HL-60 (cell line): ENCODE measurements around the gene ABI3BP.

Source experiments
- DNase-seq, 2 experiments: peaks; one replicate each; pipeline ENCODE4 v3.0.0-alpha.2; 2010 to 2020; ENCODE audit warnings: low read depth in 1 of 2, low spot score in 1 of 2
- H3K27ac ChIP-seq: fragments of 250-450 bp; sonication (Bioruptor Pico); replicated peaks from 2 replicates; pipeline ENCODE4 v1.5.1; 2020; ENCODE audit warnings: mild to moderate bottlenecking, moderate library complexity
- H3K27me3 ChIP-seq: fragments of 250-450 bp; sonication (Bioruptor Pico); 2 replicates; pipeline ENCODE4 v1.5.1; 2021; ENCODE audit warnings: mild to moderate bottlenecking, moderate library complexity; ENCODE audit not compliant: insufficient read depth, poor library complexity, severe bottlenecking
- H3K4me3 ChIP-seq: replicated peaks from 2 replicates; pipeline ENCODE4 v1.5.1; 2011; ENCODE audit warnings: mild to moderate bottlenecking, control low read depth, low read length; ENCODE audit not compliant: insufficient read depth
- GABPA ChIP-seq: IDR thresholded peaks from 2 replicates; pipeline ENCODE4 v1.6.1; 2012; ENCODE audit warnings: low read depth
- POLR2AphosphoS5 ChIP-seq: IDR thresholded peaks from 2 replicates; pipeline ENCODE4 v1.6.1; 2012; ENCODE audit warnings: low read depth
- SPI1 ChIP-seq: IDR thresholded peaks from 2 replicates; pipeline ENCODE4 v1.6.1; 2012; ENCODE audit warnings: low read depth, mild to moderate bottlenecking, borderline replicate concordance
- TF ChIP-seq, protein P1 (sequence below): IDR thresholded peaks from one replicate; pipeline ENCODE4 v1.5.1; 2011; ENCODE audit warnings: low read length, control low read depth, inconsistent platforms; ENCODE audit not compliant: insufficient read depth
- TF ChIP-seq, protein P2 (sequence below): IDR thresholded peaks from 2 replicates; pipeline ENCODE4 v1.6.1; 2012; ENCODE audit warnings: low read depth; ENCODE audit not compliant: insufficient replicate concordance

The ABI3BP gene

DNA sequence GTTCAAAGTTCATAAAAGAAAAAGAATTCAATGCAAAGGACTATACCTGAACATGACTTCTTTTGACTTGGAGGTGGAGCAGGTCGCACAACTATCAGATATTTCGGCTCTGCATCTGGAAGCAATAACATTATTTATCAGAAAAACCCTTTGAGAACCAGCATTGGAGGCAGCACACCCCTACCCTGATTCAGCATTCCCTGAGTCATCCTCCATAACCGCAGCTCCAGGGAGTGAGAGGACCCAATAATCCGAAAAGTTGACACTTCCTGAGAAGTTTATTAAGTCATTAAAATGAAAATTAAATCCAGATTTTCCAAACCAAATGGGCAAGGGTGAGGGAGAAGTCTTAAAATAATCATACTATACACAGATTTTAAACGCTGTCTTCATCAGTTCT is 90.6 kb downstream of the ABI3BP start:
- TF ChIP-seq POLR2AphosphoS5 (no peak), SPI1 (no peak)
- TF ChIP-seq, protein P1, sequence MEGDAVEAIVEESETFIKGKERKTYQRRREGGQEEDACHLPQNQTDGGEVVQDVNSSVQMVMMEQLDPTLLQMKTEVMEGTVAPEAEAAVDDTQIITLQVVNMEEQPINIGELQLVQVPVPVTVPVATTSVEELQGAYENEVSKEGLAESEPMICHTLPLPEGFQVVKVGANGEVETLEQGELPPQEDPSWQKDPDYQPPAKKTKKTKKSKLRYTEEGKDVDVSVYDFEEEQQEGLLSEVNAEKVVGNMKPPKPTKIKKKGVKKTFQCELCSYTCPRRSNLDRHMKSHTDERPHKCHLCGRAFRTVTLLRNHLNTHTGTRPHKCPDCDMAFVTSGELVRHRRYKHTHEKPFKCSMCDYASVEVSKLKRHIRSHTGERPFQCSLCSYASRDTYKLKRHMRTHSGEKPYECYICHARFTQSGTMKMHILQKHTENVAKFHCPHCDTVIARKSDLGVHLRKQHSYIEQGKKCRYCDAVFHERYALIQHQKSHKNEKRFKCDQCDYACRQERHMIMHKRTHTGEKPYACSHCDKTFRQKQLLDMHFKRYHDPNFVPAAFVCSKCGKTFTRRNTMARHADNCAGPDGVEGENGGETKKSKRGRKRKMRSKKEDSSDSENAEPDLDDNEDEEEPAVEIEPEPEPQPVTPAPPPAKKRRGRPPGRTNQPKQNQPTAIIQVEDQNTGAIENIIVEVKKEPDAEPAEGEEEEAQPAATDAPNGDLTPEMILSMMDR, result no peak
- no peak overlapping the region for H3K27ac ChIP-seq
- no peak overlapping the region for H3K4me3 ChIP-seq

DNA sequence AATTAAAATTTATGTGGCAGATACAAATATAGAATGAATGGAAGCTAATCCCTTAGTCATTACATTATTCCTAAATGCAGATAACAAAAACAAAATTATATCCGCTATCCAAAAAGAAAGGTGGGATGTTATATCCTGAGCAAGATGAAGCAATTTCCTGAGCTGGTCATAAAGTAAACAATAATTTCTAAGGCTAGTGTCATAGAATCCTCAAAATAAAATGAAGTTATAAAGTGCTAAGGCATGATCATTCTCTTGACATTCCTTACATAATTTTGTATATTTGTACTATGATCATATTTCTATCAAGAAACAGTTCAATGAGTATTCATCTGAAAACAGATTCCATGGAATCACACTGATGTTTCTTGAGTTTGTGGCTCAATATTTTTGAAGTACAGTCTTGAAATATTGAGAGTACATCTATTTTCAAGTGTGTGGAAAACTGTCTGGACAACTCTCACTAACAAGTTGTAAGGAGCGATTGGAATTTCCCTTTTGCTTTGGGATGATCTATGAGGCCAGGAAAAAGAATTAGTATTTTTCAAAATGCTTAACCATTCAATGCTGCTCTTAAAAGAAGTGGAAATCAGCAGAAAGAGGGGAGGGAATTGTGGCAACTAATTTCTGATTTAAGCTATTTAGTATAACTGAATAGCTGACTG is 92.4 kb downstream of the ABI3BP start:
- Histone ChIP-seq H3K27me3 (no peaks in the 10 kb centered on the region), H3K4me3 (no peak overlapping the region), H3K27ac (no peak overlapping the region)
- no peak for DNase-seq
- TF ChIP-seq, protein P1, result no peak
- TF ChIP-seq GABPA, result no peak

More for the DNA sequence above, 90.6 kb downstream of the ABI3BP start:
- no peaks in the 10 kb centered on the region for H3K27me3 ChIP-seq
- no peak for DNase-seq

DNA sequence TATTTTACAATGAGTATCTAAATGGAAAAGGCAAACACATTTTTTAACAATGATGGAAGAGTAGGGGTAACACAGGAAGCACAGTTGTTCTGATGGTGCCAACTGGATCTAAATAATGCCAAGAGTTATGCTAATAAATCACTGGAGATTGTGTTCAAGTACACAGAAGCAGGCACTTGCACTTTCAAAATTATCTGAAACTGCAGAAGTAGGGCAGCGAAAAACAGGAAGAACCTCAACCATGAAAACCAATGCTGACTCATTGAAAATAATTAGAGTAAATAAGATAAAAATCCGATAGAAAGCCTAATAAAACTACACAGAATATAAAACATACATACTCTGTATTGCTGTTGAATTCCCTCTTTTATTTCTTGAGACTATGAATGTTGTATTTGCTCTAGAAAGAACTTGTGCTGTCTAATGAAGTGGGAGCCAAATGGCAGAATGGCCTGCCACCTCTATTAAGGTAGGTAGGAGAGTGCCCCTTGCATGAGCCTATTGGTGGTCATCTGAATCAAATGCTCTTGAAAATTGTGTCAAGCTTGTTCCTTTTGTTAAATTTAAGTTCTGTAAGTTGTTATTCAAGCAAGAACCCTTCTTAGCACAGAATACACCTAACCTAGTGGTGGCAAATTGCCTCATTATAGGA is 93.7 kb downstream of the ABI3BP start:
- no peak overlapping the region for H3K4me3 ChIP-seq
- TF ChIP-seq SPI1 (no peak), POLR2AphosphoS5 (no peak), GABPA (no peak)
- TF ChIP-seq, protein P2, sequence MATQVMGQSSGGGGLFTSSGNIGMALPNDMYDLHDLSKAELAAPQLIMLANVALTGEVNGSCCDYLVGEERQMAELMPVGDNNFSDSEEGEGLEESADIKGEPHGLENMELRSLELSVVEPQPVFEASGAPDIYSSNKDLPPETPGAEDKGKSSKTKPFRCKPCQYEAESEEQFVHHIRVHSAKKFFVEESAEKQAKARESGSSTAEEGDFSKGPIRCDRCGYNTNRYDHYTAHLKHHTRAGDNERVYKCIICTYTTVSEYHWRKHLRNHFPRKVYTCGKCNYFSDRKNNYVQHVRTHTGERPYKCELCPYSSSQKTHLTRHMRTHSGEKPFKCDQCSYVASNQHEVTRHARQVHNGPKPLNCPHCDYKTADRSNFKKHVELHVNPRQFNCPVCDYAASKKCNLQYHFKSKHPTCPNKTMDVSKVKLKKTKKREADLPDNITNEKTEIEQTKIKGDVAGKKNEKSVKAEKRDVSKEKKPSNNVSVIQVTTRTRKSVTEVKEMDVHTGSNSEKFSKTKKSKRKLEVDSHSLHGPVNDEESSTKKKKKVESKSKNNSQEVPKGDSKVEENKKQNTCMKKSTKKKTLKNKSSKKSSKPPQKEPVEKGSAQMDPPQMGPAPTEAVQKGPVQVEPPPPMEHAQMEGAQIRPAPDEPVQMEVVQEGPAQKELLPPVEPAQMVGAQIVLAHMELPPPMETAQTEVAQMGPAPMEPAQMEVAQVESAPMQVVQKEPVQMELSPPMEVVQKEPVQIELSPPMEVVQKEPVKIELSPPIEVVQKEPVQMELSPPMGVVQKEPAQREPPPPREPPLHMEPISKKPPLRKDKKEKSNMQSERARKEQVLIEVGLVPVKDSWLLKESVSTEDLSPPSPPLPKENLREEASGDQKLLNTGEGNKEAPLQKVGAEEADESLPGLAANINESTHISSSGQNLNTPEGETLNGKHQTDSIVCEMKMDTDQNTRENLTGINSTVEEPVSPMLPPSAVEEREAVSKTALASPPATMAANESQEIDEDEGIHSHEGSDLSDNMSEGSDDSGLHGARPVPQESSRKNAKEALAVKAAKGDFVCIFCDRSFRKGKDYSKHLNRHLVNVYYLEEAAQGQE, result no peak
- TF ChIP-seq, protein P1, result no peak
- DNase-seq, result no peak

DNA sequence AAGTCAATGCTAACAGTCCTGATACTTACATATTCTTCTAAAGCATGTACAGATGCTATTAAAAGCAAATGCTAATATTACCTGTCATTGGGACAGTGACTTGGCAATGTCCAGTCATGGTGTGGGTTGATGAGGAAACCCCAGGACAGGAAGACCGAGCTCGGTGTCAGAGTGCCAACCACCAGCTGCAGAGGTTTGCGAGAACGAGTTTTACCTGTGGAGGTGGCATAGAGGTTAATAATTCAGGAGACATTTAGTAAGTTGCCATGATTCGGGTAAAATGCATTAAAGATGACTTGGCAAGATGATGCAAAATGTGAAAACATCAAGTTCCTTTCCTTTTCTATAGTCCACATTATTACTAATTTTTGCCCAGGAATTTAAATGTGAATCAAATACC is 94.5 kb downstream of the ABI3BP start:
- DNase-seq, result no peak
- TF ChIP-seq POLR2AphosphoS5, result no peak
- TF ChIP-seq SPI1, result no peak
- TF ChIP-seq GABPA, result no peak
- TF ChIP-seq, protein P1, result no peak
- TF ChIP-seq, protein P2, result no peak
- no peak overlapping the region for H3K4me3 ChIP-seq
- H3K27ac ChIP-seq, result no peak overlapping the region
- no peaks in the 10 kb centered on the region for H3K27me3 ChIP-seq

More for the DNA sequence above, 93.7 kb downstream of the ABI3BP start:
- Histone ChIP-seq H3K27ac (no peak overlapping the region), H3K27me3 (no peaks in the 10 kb centered on the region)
